ENCODE measurements around the gene CLASP2. TPM values are rescaled to one million over a fixed set of nuclear protein-coding genes. Genes with fewer than 3 reads are reported as not detected.

Gene CLASP2
- total and polyA plus RNA-seq, 2 experiments from 2014 or later: 12.3 to 30.4 TPM

DNA sequence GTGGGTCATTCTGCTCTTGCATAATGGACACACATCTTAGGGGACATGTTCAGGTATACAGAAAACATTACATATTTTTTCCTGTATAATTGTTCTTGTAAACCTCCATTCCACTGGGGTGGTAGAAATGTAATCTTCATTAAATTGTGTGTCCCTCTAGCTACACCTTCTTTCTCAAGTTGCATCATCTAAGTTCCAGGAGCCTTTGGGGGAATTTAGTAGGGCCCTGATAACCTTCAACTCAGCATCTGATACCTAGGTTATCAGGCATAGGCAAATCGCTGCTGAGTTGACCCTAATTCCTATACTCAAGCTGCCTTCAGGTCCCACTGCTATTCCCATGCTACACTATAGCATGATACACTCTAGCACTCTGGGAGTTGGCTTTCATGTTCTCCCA lies 19.1 kb upstream of the CLASP2 start:
- no peaks in the 10 kb centered on the region for H3F3A ChIP-seq (ENCODE audit: insufficient read depth)
- H3K9me2 ChIP-seq (ENCODE audit: insufficient read depth): no peaks in the 10 kb centered on the region
- TF ChIP-seq EZH2phosphoT487 (IDR thresholded peaks at IDR 0.05; ENCODE audit: insufficient read depth, low read depth): no peak
- TF ChIP-seq EZH2 (IDR thresholded peaks at IDR 0.05; ENCODE audit: insufficient read depth, poor library complexity, severe bottlenecking): no peak

DNA sequence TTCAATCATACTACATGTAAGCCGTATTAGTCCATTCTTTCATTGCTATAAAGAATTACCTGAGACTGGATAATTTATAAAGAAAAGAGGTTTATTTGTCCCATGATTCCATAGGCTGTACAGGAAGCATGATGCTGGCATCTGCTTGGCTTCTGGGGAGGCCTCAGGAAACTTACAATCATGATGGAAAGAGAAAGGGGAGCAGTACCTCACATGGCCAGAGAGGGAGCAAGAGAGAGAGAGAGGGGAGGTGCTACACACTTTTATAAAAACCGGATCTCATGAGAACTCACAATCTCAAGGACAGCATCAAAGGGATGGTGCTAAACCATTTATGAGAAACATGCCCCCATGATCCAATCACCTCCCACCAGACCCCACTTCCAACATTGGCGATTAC lies 14.3 kb upstream of the CLASP2 start:
- Histone ChIP-seq H3K9me3 (ENCODE audit: low read depth) (no peaks in the 10 kb centered on the region), H3K4me1 (ENCODE audit: insufficient read depth) (no peaks in the 10 kb centered on the region), H3F3A (ENCODE audit: insufficient read depth) (no peaks in the 10 kb centered on the region), H4K20me1 (ENCODE audit: insufficient read depth) (no peaks in the 10 kb centered on the region), H2AFZ (no peak overlapping the region), H3K36me3 (ENCODE audit: low read depth) (no peaks in the 10 kb centered on the region), H3K27me3 (replicated peaks; ENCODE audit: insufficient read depth) (no peaks in the 10 kb centered on the region), H3K9me2 (ENCODE audit: insufficient read depth) (no peaks in the 10 kb centered on the region), H3K4me2 (ENCODE audit: unreplicated experiment) (no peak overlapping the region), H3K4me3 (no peak overlapping the region), H3K27ac (no peak overlapping the region), H3K79me2 (ENCODE audit: insufficient read depth) (no peaks in the 10 kb centered on the region), H3K9ac (no peak overlapping the region)
- TF ChIP-seq EZH2 (IDR thresholded peaks at IDR 0.05; ENCODE audit: insufficient read depth, poor library complexity, severe bottlenecking) (no peak), EZH2phosphoT487 (IDR thresholded peaks at IDR 0.05; ENCODE audit: insufficient read depth, low read depth) (no peak)
- in situ Hi-C loops (cut with MboI): no loop called here
- DNase-seq: no peak
- 64 to 73% methylated on average over 3 of the region's 3 CpGs for WGBS, 2 experiments (ENCODE audit: low coverage in 1 of 2, low lambda C conversion rate in 2 of 2, missing lambda C conversion rate in 2 of 2)

More for the DNA sequence above, 19.1 kb upstream of the CLASP2 start:
- H3K9me3 ChIP-seq (ENCODE audit: low read depth): no peaks in the 10 kb centered on the region
- H2AFZ ChIP-seq: no peak overlapping the region
- no peaks in the 10 kb centered on the region for H4K20me1 ChIP-seq (ENCODE audit: insufficient read depth)
- WGBS, 2 experiments (ENCODE audit: low coverage in 1 of 2, low lambda C conversion rate in 2 of 2, missing lambda C conversion rate in 2 of 2): 29 to 43% methylated on average over 1 of the region's 1 CpG
- no peaks in the 10 kb centered on the region for H3K79me2 ChIP-seq (ENCODE audit: insufficient read depth)
- no peaks in the 10 kb centered on the region for H3K4me1 ChIP-seq (ENCODE audit: insufficient read depth)
- in situ Hi-C loops (cut with MboI): no loop called here
- no peak overlapping the region for H3K4me2 ChIP-seq (ENCODE audit: unreplicated experiment)
- no peak overlapping the region for H3K27ac ChIP-seq
- H3K4me3 ChIP-seq: no peak overlapping the region
- no peaks in the 10 kb centered on the region for H3K27me3 ChIP-seq (replicated peaks; ENCODE audit: insufficient read depth)
- no peaks in the 10 kb centered on the region for H3K36me3 ChIP-seq (ENCODE audit: low read depth)
- no peak for DNase-seq
- no peak overlapping the region for H3K9ac ChIP-seq

- in situ Hi-C loops (cut with MboI): no loop called here
- H3K4me2 ChIP-seq (ENCODE audit: unreplicated experiment): no peak overlapping the region
- 63 to 65% methylated on average over 3 of the region's 3 CpGs for WGBS, 2 experiments (ENCODE audit: low coverage in 1 of 2, low lambda C conversion rate in 2 of 2, missing lambda C conversion rate in 2 of 2)
Observed at GRCh38 chr3:33729993-33730392, 11.9 kb upstream of the CLASP2 start.

DNA sequence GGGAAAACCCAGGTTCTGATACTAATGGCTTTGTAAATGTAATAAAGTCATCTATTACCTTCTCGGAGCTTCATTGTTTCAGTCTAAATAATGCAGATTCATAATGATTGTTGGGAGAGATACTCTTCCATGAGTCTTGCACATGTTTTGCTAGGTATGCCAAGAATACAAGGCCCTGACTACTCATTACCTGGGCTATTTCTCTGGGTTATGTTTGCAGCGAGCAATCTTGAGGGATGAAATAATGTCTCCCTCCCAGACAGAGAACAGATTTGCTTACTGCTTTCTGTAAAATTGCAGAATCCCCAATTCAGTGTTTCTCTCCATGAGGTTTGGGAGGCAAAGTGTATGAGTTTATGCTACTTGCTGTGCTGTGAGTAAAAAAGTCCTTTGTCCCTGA lies 6.2 kb upstream of the CLASP2 start:
- Histone ChIP-seq H3K4me2 (ENCODE audit: unreplicated experiment) (no peak overlapping the region), H3K27ac (no peak overlapping the region), H3F3A (ENCODE audit: insufficient read depth) (peaks cover 14% of the 10 kb centered on the region), H2AFZ (no peak overlapping the region), H3K9me2 (ENCODE audit: insufficient read depth) (no peaks in the 10 kb centered on the region), H3K36me3 (ENCODE audit: low read depth) (no peaks in the 10 kb centered on the region), H3K79me2 (ENCODE audit: insufficient read depth) (no peaks in the 10 kb centered on the region), H3K9me3 (ENCODE audit: low read depth) (no peaks in the 10 kb centered on the region), H3K4me3 (no peak overlapping the region), H3K27me3 (replicated peaks; ENCODE audit: insufficient read depth) (no peaks in the 10 kb centered on the region), H3K9ac (no peak overlapping the region), H4K20me1 (ENCODE audit: insufficient read depth) (no peaks in the 10 kb centered on the region), H3K4me1 (ENCODE audit: insufficient read depth) (peaks cover 13% of the 10 kb centered on the region)
- 97 to 100% methylated on average over 2 of the region's 2 CpGs for WGBS, 2 experiments (ENCODE audit: low coverage in 1 of 2, low lambda C conversion rate in 2 of 2, missing lambda C conversion rate in 2 of 2)
- no peak for TF ChIP-seq EZH2phosphoT487 (IDR thresholded peaks at IDR 0.05; ENCODE audit: insufficient read depth, low read depth)
- TF ChIP-seq EZH2 (IDR thresholded peaks at IDR 0.05; ENCODE audit: insufficient read depth, poor library complexity, severe bottlenecking): no peak
- in situ Hi-C loops (cut with MboI): no loop called here
- DNase-seq: no peak

More at GRCh38 chr3:33729993-33730392, 11.9 kb upstream of the CLASP2 start:
- no peaks in the 10 kb centered on the region for H3K9me2 ChIP-seq (ENCODE audit: insufficient read depth)
- no peaks in the 10 kb centered on the region for H3K36me3 ChIP-seq (ENCODE audit: low read depth)
- no peak overlapping the region for H3K4me3 ChIP-seq
- no peaks in the 10 kb centered on the region for H3K27me3 ChIP-seq (replicated peaks; ENCODE audit: insufficient read depth)
- H3K4me1 ChIP-seq (ENCODE audit: insufficient read depth): no peaks in the 10 kb centered on the region
- H4K20me1 ChIP-seq (ENCODE audit: insufficient read depth): no peaks in the 10 kb centered on the region
- no peak for DNase-seq
- no peak overlapping the region for H2AFZ ChIP-seq
- H3K9ac ChIP-seq: no peak overlapping the region
- H3K9me3 ChIP-seq (ENCODE audit: low read depth): no peaks in the 10 kb centered on the region
- no peak overlapping the region for H3K27ac ChIP-seq
- no peak for TF ChIP-seq EZH2phosphoT487 (IDR thresholded peaks at IDR 0.05; ENCODE audit: insufficient read depth, low read depth)
- H3K79me2 ChIP-seq (ENCODE audit: insufficient read depth): no peaks in the 10 kb centered on the region
- no peaks in the 10 kb centered on the region for H3F3A ChIP-seq (ENCODE audit: insufficient read depth)

Data from GM23248 (cell line).